Lower lobe of right lung (tissue), 2 donors: ENCODE data around the gene HAT1. TPM values are rescaled to one million over a fixed set of nuclear protein-coding genes. Genes with fewer than 3 reads are reported as not detected.

Source experiments
- ATAC-seq, 2 donors: fragments of 200-7000 bp; cut with Tn5 transposase; one replicate each; pipeline ENCODE4 v1.9.1; 2020 to 2022; ENCODE audit warnings: mild to moderate bottlenecking in 2 of 2, moderate library complexity in 2 of 2
- DNase-seq: peaks from one replicate; pipeline ENCODE4 v3.0.0-alpha.2; 2020
- H3K27ac ChIP-seq: fragments of 200-600 bp; one replicate; pipeline ENCODE4 v1.8.0; 2022
- H3K27me3 ChIP-seq: fragments of 200-600 bp; one replicate; pipeline ENCODE4 v1.8.0; 2022; ENCODE audit warnings: low read depth
- H3K36me3 ChIP-seq: fragments of 200-600 bp; one replicate; pipeline ENCODE4 v1.8.0; 2022; ENCODE audit warnings: mild to moderate bottlenecking
- H3K4me1 ChIP-seq: fragments of 200-600 bp; one replicate; pipeline ENCODE4 v1.8.0; 2022
- H3K4me3 ChIP-seq: fragments of 200-600 bp; one replicate; pipeline ENCODE4 v1.8.0; 2022; ENCODE audit warnings: mild to moderate bottlenecking
- H3K9me3 ChIP-seq: fragments of 200-600 bp; one replicate; pipeline ENCODE4 v1.8.0; 2022
- CTCF ChIP-seq: fragments of 200-600 bp; IDR thresholded peaks from one replicate; pipeline ENCODE4 v1.8.0; 2022; ENCODE audit warnings: antibody characterized with exemption, mild to moderate bottlenecking
- intact Hi-C: fragments of 100-400 bp; cut with DNase I; formaldehyde crosslinking; loops from one replicate; pipeline ENCODE4 v1.11.0; 2022
- total RNA-seq: library from RNA; stranded (reverse); fragmentation: NEBNext Ultra II Directional; extraction: Animal tissue kit (Norgen Biotek cat#: 25700); gene quantifications from one replicate; pipeline ENCODE4 v1.2.1, GENCODE V29; 2021
- donor health status: DM: no; HTN: yes; CAD: no; lungs with severe emphysema.

Gene HAT1
- total RNA-seq, 1 donor from 2014 or later: 26.5 TPM

GRCh38 chr2:171880774-171881173, 41.5 kb upstream of the HAT1 start:
- no peak for DNase-seq
- Histone ChIP-seq H3K4me1 (no peaks in the 10 kb centered on the region), H3K9me3 (no peaks in the 10 kb centered on the region), H3K27ac (no peak overlapping the region), H3K27me3 (no peaks in the 10 kb centered on the region), H3K4me3 (no peak overlapping the region), H3K36me3 (no peaks in the 10 kb centered on the region)
- TF ChIP-seq CTCF: no peak
- intact Hi-C loops: no loop called here
- ATAC-seq: no peak

- intact Hi-C loops: no loop called here
- Histone ChIP-seq H3K36me3 (no peaks in the 10 kb centered on the region), H3K4me3 (no peak overlapping the region), H3K9me3 (no peaks in the 10 kb centered on the region), H3K27ac (no peak overlapping the region), H3K4me1 (no peaks in the 10 kb centered on the region), H3K27me3 (no peaks in the 10 kb centered on the region)
- DNase-seq (no peak), ATAC-seq (no peak)
- no peak for TF ChIP-seq CTCF
These were observed 40.0 kb upstream of the HAT1 start for GRCh38 chr2:171882089-171882769.

GRCh38 chr2:171883275-171883893, 38.9 kb upstream of the HAT1 start:
- ATAC-seq (peak; percentile 51 to 61), DNase-seq (no peak)
- intact Hi-C loops: no loop called here
- no peak overlapping the region for H3K27ac ChIP-seq
- no peaks in the 10 kb centered on the region for H3K36me3 ChIP-seq
- H3K4me3 ChIP-seq: no peak overlapping the region
- no peaks in the 10 kb centered on the region for H3K27me3 ChIP-seq
- TF ChIP-seq CTCF: no peak
- no peaks in the 10 kb centered on the region for H3K9me3 ChIP-seq
- no peaks in the 10 kb centered on the region for H3K4me1 ChIP-seq

- no peaks in the 10 kb centered on the region for H3K9me3 ChIP-seq
- H3K27me3 ChIP-seq: no peaks in the 10 kb centered on the region
- no peak overlapping the region for H3K27ac ChIP-seq
- no peak overlapping the region for H3K4me3 ChIP-seq
- H3K36me3 ChIP-seq: peaks cover 7% of the 10 kb centered on the region
- DNase-seq: no peak
- peaks cover 9% of the 10 kb centered on the region for H3K4me1 ChIP-seq
- TF ChIP-seq CTCF: no peak
- ATAC-seq: peak; percentile 16 to 54
- intact Hi-C loops: no loop called here
These were observed 32.9 kb upstream of the HAT1 start for GRCh38 chr2:171889333-171889732.

GRCh38 chr2:171889808-171890207, 32.5 kb upstream of the HAT1 start:
- no peak overlapping the region for H3K27ac ChIP-seq
- ATAC-seq (no peak), DNase-seq (no peak)
- no peak for TF ChIP-seq CTCF
- H3K4me1 ChIP-seq: peaks cover 11% of the 10 kb centered on the region
- H3K27me3 ChIP-seq: no peaks in the 10 kb centered on the region
- intact Hi-C loops: no loop called here
- peaks cover 7% of the 10 kb centered on the region for H3K36me3 ChIP-seq
- no peak overlapping the region for H3K4me3 ChIP-seq
- H3K9me3 ChIP-seq: no peaks in the 10 kb centered on the region
